Panc1 (cell line): ENCODE results near the gene MROH7. TPM values are rescaled to one million over a fixed set of nuclear protein-coding genes. Genes with fewer than 3 reads are reported as not detected.

Experiments used
- ATAC-seq: fragments of 200-7000 bp; cut with Tn5 transposase; 2 replicates; pipeline ENCODE4 v1.9.1; 2020; ENCODE audit warnings: mild to moderate bottlenecking, moderate library complexity
- BruUV-seq: library from RNA; stranded (reverse); fragments of 400-500 nt; replicated peaks from 2 replicates; lab custom pipeline; 2021; lab: Mats Ljungman, UMichigan
- CTCF ChIA-PET: fragments of 300-600 bp; sonication (Branson Sonifier 250); formaldehyde crosslinking; loops from one replicate; lab custom pipeline; 2022; ENCODE audit warnings: antibody characterized with exemption; lab: Charles Lee
- POLR2A ChIA-PET: fragments of 300-600 bp; sonication (Branson Sonifier 250); formaldehyde crosslinking; loops from one replicate; lab custom pipeline; 2022; ENCODE audit warnings: antibody characterized with exemption; lab: Charles Lee
- DNase-seq: peaks from one replicate; pipeline ENCODE4 v3.0.0-alpha.2; 2010; ENCODE audit warnings: low read depth, low spot score
- H3K27ac ChIP-seq: 2 replicates; pipeline ENCODE4 v1.5.1; 2011; ENCODE audit warnings: mild to moderate bottlenecking, low read length, inconsistent platforms
- H3K27me3 ChIP-seq: fragments of 200-500 bp; sonication (Bioruptor generic); 2 replicates; pipeline ENCODE4 v1.6.0; 2014; ENCODE audit warnings: low read length, inconsistent platforms; ENCODE audit not compliant: control insufficient read depth, insufficient read depth
- H3K36me3 ChIP-seq: fragments of 200-500 bp; sonication (Bioruptor generic); 2 replicates; pipeline ENCODE4 v1.5.1; 2014; ENCODE audit warnings: inconsistent platforms, mild to moderate bottlenecking, low read length, moderate library complexity; ENCODE audit not compliant: control insufficient read depth, insufficient read depth
- H3K4me1 ChIP-seq: 2 replicates; pipeline ENCODE4 v1.5.1; 2011; ENCODE audit warnings: inconsistent platforms, mild to moderate bottlenecking, low read length, moderate library complexity; ENCODE audit not compliant: control insufficient read depth, insufficient read depth
- H3K4me3 ChIP-seq, 2 experiments: 2 replicates each; pipeline ENCODE4 v1.5.1; 2011 to 2012; ENCODE audit warnings: low read depth in 2 of 2, low read length in 2 of 2, mild to moderate bottlenecking in 2 of 2, inconsistent platforms in 1 of 2, moderate library complexity in 1 of 2
- H3K9me3 ChIP-seq: fragments of 200-500 bp; sonication (Bioruptor generic); 2 replicates; pipeline ENCODE4 v1.5.1; 2014; ENCODE audit warnings: low read depth, mild to moderate bottlenecking, inconsistent platforms, low read length, moderate library complexity; ENCODE audit not compliant: control insufficient read depth, insufficient read depth
- POLR2AphosphoS5 ChIP-seq: IDR thresholded peaks from 2 replicates; pipeline ENCODE4 v1.6.1; 2012; ENCODE audit warnings: mild to moderate bottlenecking, low read depth, low read length, moderate library complexity
- SIN3A ChIP-seq: IDR thresholded peaks from 2 replicates; pipeline ENCODE4 v1.6.1; 2012; ENCODE audit warnings: low read depth, mild to moderate bottlenecking, low read length, moderate library complexity, borderline replicate concordance; ENCODE audit not compliant: insufficient read depth
- TCF7L2 ChIP-seq: IDR thresholded peaks from 2 replicates; pipeline ENCODE4 v1.6.1; 2011; ENCODE audit warnings: mild to moderate bottlenecking, low read depth, low read length, inconsistent platforms
- in situ Hi-C: cut with HindIII; loops from 2 replicates; pipeline ENCODE4 v1.10.0; 2016; ENCODE audit warnings: low sequenced_read_pairs, low pct_unique_long_range_greater_than_20kb
- intact Hi-C: fragments of 100-400 bp; cut with micrococcal nuclease; formaldehyde crosslinking; loops from one replicate; pipeline ENCODE4 v1.10.0; 2022; ENCODE audit not compliant: unreplicated experiment
- total RNA-seq: library from RNA; stranded (reverse); gene quantifications from one replicate; pipeline ENCODE4 v1.2.1, GENCODE V29; 2021; ENCODE audit not compliant: unreplicated experiment
- TF ChIP-seq, protein P1 (sequence below): fragments of 450-650 bp; IDR thresholded peaks from 2 replicates; pipeline ENCODE4 v1.5.1; 2017; ENCODE audit warnings: mild to moderate bottlenecking
- TF ChIP-seq, protein P2 (sequence below), 2 experiments: IDR thresholded peaks; 2 replicates each; pipeline ENCODE4 v1.6.1; 2011 to 2012; ENCODE audit warnings: low read depth in 2 of 2, control low read depth in 1 of 2, low read length in 1 of 2, mild to moderate bottlenecking in 1 of 2, moderate library complexity in 1 of 2; ENCODE audit not compliant: insufficient read depth in 1 of 2

The MROH7 gene
- total RNA-seq, 1 experiment from 2014 or later = not detected

DNA sequence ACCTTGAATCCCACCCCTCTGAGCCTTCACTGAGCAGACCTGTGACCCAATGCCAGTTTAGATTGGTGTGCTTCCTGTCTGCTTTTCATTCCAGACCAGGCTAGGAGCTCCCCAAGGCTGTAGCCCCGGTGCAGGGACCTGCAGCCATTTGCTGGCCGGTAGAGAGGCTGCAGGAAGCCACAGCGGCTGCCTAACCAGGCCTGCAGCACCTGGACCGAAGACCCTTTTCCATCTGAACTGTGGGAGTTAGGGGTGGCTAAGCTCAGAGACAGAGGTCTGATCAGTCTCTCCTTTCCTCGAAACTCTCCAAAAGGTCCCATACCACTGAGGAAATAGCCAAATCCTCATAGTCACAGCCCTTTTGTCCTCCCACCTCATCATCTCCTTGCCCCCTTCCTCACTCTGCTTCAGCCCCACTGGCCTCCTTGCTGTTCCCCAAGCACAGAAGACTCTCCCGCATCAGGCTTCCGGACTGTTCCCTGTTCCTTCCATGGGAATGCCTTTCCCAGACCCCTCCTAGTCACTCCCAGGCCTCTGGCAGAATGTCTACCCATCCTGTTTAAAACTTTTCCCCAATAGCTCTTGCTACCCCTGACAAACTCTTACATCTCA is 73.4 kb downstream of the MROH7 start:
- intact Hi-C loops = no loop called here
- H3K36me3 ChIP-seq = peaks cover 4% of the 10 kb centered on the region; the same call in 1 of the 2 replicates
- no peaks in the 10 kb centered on the region for H3K9me3 ChIP-seq
- in situ Hi-C loops = no loop called here
- H3K4me3 ChIP-seq = peak overlapping the region; percentile 86 to 93
- TF ChIP-seq SIN3A = no peak
- TF ChIP-seq, protein P1, sequence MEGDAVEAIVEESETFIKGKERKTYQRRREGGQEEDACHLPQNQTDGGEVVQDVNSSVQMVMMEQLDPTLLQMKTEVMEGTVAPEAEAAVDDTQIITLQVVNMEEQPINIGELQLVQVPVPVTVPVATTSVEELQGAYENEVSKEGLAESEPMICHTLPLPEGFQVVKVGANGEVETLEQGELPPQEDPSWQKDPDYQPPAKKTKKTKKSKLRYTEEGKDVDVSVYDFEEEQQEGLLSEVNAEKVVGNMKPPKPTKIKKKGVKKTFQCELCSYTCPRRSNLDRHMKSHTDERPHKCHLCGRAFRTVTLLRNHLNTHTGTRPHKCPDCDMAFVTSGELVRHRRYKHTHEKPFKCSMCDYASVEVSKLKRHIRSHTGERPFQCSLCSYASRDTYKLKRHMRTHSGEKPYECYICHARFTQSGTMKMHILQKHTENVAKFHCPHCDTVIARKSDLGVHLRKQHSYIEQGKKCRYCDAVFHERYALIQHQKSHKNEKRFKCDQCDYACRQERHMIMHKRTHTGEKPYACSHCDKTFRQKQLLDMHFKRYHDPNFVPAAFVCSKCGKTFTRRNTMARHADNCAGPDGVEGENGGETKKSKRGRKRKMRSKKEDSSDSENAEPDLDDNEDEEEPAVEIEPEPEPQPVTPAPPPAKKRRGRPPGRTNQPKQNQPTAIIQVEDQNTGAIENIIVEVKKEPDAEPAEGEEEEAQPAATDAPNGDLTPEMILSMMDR = no peak
- no peak for TF ChIP-seq POLR2AphosphoS5
- TF ChIP-seq, protein P2, sequence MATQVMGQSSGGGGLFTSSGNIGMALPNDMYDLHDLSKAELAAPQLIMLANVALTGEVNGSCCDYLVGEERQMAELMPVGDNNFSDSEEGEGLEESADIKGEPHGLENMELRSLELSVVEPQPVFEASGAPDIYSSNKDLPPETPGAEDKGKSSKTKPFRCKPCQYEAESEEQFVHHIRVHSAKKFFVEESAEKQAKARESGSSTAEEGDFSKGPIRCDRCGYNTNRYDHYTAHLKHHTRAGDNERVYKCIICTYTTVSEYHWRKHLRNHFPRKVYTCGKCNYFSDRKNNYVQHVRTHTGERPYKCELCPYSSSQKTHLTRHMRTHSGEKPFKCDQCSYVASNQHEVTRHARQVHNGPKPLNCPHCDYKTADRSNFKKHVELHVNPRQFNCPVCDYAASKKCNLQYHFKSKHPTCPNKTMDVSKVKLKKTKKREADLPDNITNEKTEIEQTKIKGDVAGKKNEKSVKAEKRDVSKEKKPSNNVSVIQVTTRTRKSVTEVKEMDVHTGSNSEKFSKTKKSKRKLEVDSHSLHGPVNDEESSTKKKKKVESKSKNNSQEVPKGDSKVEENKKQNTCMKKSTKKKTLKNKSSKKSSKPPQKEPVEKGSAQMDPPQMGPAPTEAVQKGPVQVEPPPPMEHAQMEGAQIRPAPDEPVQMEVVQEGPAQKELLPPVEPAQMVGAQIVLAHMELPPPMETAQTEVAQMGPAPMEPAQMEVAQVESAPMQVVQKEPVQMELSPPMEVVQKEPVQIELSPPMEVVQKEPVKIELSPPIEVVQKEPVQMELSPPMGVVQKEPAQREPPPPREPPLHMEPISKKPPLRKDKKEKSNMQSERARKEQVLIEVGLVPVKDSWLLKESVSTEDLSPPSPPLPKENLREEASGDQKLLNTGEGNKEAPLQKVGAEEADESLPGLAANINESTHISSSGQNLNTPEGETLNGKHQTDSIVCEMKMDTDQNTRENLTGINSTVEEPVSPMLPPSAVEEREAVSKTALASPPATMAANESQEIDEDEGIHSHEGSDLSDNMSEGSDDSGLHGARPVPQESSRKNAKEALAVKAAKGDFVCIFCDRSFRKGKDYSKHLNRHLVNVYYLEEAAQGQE (IDR thresholded peaks at IDR 0.05; ENCODE audit: insufficient read depth in 1 of 2, low read depth in 2 of 2, low read length in 1 of 2) = no peak
- no peak for TF ChIP-seq TCF7L2
- POLR2A ChIA-PET = interaction anchor here (0.7 kb wide), 1 partner anchor 25 kb away, joined by 13 read pairs; no protein-coding TSS in a partner anchor
- H3K27me3 ChIP-seq = no peaks in the 10 kb centered on the region
- H3K4me1 ChIP-seq = peaks cover 11% of the 10 kb centered on the region; the same call in 1 of the 2 replicates
- no TSS peak for BruUV-seq
- ATAC-seq (no peak), DNase-seq (no peak)
- peak overlapping the region; percentile 87 for H3K27ac ChIP-seq
- CTCF ChIA-PET = interaction anchor here (0.5 kb wide), 1 partner anchor 97 kb away, joined by 6 read pairs; no protein-coding TSS in a partner anchor

DNA sequence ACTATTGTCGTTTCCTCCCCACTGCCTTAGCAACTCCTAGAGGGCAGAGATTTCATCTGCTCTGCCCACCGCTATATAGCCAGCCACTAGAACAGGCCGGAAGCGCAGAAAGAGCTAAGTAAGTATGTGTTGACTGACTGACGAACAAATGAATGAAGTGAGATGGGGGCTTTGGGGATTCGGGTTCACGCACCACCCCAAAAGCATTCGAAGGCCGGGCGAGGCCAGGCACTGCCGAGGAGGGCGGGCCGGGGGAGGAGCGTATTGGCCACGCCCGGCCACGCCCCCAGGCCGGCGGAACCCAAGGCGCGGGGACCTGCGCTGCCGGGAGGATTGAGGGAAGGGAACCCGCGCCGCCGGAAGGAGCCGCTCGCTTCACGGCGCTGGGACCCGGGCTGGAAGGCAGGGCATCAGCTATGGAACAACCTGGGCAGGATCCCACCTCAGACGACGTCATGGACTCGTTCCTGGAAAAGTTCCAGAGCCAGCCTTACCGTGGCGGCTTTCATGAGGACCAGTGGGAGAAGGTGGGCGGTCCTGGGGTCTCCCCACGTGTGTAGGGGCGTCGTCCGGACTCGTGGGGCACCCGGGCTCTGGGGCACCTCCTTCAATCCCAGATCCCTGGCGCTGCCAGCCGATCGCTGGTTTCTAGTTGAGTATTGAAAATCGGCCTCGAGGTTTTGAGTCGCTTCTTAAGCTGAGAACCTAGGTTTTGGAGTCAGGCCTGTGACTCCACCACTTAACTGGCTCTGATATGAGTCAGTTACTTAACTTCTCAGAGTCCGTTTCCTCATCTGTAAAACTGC is 74.1 kb downstream of the MROH7 start, which contains the start of gene TTC4:
TTC4 (plus strand) TSS at position 369 of the 806 bp plus-strand sequence; CDS start at position 417, 48 bp downstream.
- peak; percentile 28 for DNase-seq
- no peaks in the 10 kb centered on the region for H3K9me3 ChIP-seq
- TF ChIP-seq SIN3A (peak; percentile 81; the same call in 1 of the 2 replicates), POLR2AphosphoS5 (peak; percentile 94), TCF7L2 (peak; percentile 48)
- TF ChIP-seq, protein P2 (IDR thresholded peaks at IDR 0.05; ENCODE audit: insufficient read depth in 1 of 2, low read depth in 2 of 2, low read length in 1 of 2) = no peak
- TF ChIP-seq, protein P1 = no peak
- H3K27ac ChIP-seq = peak within 1 kb of the TSS; percentile 87
- no peaks in the 10 kb centered on the region for H3K27me3 ChIP-seq
- peak within 1 kb of the TSS; percentile 86 to 93 for H3K4me3 ChIP-seq
- TSS peak; percentile 75 for BruUV-seq
- peaks cover 7% of the 10 kb centered on the region; the same call in 1 of the 2 replicates for H3K36me3 ChIP-seq
- CTCF ChIA-PET = no interaction called here
- POLR2A ChIA-PET = interaction anchor here (0.6 to 0.7 kb wide), 2 partner anchors 24 to 37 kb away, joined by 3 to 13 read pairs; no protein-coding TSS in a partner anchor
- H3K4me1 ChIP-seq = peaks cover 11% of the 10 kb centered on the region; the same call in 1 of the 2 replicates
- peak; percentile 99 for ATAC-seq
- in situ Hi-C loops (no loop called here), intact Hi-C loops (no loop called here)
